Testis (tissue), 3 donors: Measurements from ENCODE around the gene CDK2AP2. TPM values are rescaled to one million over a fixed set of nuclear protein-coding genes. Genes with fewer than 3 reads are reported as not detected.

Experiments
- DNase-seq: peaks from one replicate; pipeline ENCODE4 v3.0.0-alpha.2; 2019
- H3K27ac ChIP-seq, 2 donors: fragments of 200-600 bp; sonication (generic); one replicate each; pipeline ENCODE4 v1.5.1; 2019
- H3K27me3 ChIP-seq: fragments of 200-600 bp; sonication (generic); one replicate; pipeline ENCODE4 v1.5.1; 2019
- H3K36me3 ChIP-seq: fragments of 200-600 bp; sonication (generic); one replicate; pipeline ENCODE4 v1.5.1; 2017; ENCODE audit warnings: low read depth; ENCODE audit errors: missing control alignments
- H3K4me1 ChIP-seq: fragments of 200-600 bp; sonication (generic); one replicate; pipeline ENCODE4 v1.5.1; 2019
- H3K4me3 ChIP-seq, 2 donors: fragments of 200-600 bp; sonication (generic); one replicate each; pipeline ENCODE4 v1.5.1; 2017 to 2019
- H3K9me3 ChIP-seq: fragments of 200-600 bp; sonication (generic); one replicate; pipeline ENCODE4 v1.5.1; 2017
- CTCF ChIP-seq, 3 experiments: fragments of 450-650 bp in 2 of 3; fragments of 200-600 bp in 1 of 3; sonication (generic) in 1 of 3; IDR thresholded peaks; one replicate each; pipeline ENCODE4 v1.5.1; 2016 to 2019; ENCODE audit warnings: antibody characterized with exemption in 3 of 3, mild to moderate bottlenecking in 2 of 3, moderate library complexity in 1 of 3
- POLR2A ChIP-seq: fragments of 450-650 bp; IDR thresholded peaks from one replicate; pipeline ENCODE4 v1.6.1; 2017; ENCODE audit warnings: antibody characterized with exemption, mild to moderate bottlenecking, moderate library complexity
- WGBS, 2 donors: methylation state at CpG; one replicate each; pipeline ENCODE4 v1.1.5; 2018; 5-methylcytosine and 5-hydroxymethylcytosine counted together
- intact Hi-C: fragments of 100-400 bp; cut with DNase I; formaldehyde crosslinking; loops from one replicate; pipeline ENCODE4 v1.15.1; 2023; ENCODE audit warnings: low total_unique reads
- polyA plus RNA-seq: library from polyadenylated mRNA; stranded (reverse); fragments of 350-450 nt; fragmentation: Illumina TruSeq; extraction: RNeasy Lipid Tissue Mini Kit (QIAGEN cat#74804); gene quantifications from one replicate; pipeline ENCODE4 v1.2.3, GENCODE V29; 2014; ENCODE audit warnings: low read depth, low replicate concordance; ENCODE audit not compliant: insufficient read depth
- total RNA-seq, 2 donors: library from RNA; depleted of rRNA; stranded (reverse); fragments of >200 nt; gene quantifications; one replicate each; pipeline ENCODE4 v1.2.3, GENCODE V29; 2016

Gene CDK2AP2
- total and polyA plus RNA-seq, 3 donors from 2014 or later: 20.9 to 38.0 (median 26.4) TPM

GRCh38 chr11:67524480-67524808, 16.5 kb upstream of the CDK2AP2 start:
- no peak for DNase-seq
- Histone ChIP-seq H3K9me3 (no peaks in the 10 kb centered on the region), H3K4me1 (no peaks in the 10 kb centered on the region), H3K36me3 (no peaks in the 10 kb centered on the region), H3K27me3 (no peaks in the 10 kb centered on the region), H3K27ac (no peak overlapping the region), H3K4me3 (no peak overlapping the region)
- intact Hi-C loops: no loop called here
- WGBS, 2 donors: 80 to 83% methylated on average over 9 of the region's 9 CpGs
- TF ChIP-seq CTCF (IDR thresholded peaks at IDR 0.05) (no peak), POLR2A (no peak)

GRCh38 chr11:67523556-67524479, 15.9 kb upstream of the CDK2AP2 start:
- Histone ChIP-seq H3K27me3 (no peaks in the 10 kb centered on the region), H3K4me3 (no peak overlapping the region), H3K4me1 (no peaks in the 10 kb centered on the region), H3K36me3 (no peaks in the 10 kb centered on the region), H3K9me3 (no peaks in the 10 kb centered on the region), H3K27ac (no peak overlapping the region)
- no peak for TF ChIP-seq POLR2A
- no peak for TF ChIP-seq CTCF (IDR thresholded peaks at IDR 0.05)
- DNase-seq: no peak
- WGBS, 2 donors: 86 to 91% methylated on average over 11 to 24 of the region's 25 CpGs
- intact Hi-C loops: no loop called here

GRCh38 chr11:67522844-67523555, 15.0 kb upstream of the CDK2AP2 start, which contains the start of gene CABP2:
TSS of gene CABP2 (minus strand) at chr11:67523446. CDS start at chr11:67523326, 120 bp downstream.
- 82 to 89% methylated on average over 7 to 23 of the region's 23 CpGs for WGBS, 2 donors
- TF ChIP-seq POLR2A (no peak), CTCF (IDR thresholded peaks at IDR 0.05) (no peak)

GRCh38 chr11:67522338-67522737, 14.4 kb upstream of the CDK2AP2 start:
- TF ChIP-seq CTCF (IDR thresholded peaks at IDR 0.05): no peak
- no peak for TF ChIP-seq POLR2A
- Histone ChIP-seq H3K36me3 (no peaks in the 10 kb centered on the region), H3K27me3 (no peaks in the 10 kb centered on the region), H3K4me1 (no peaks in the 10 kb centered on the region), H3K4me3 (no peak overlapping the region), H3K27ac (no peak overlapping the region), H3K9me3 (no peaks in the 10 kb centered on the region)
- intact Hi-C loops: no loop called here
- 87 to 93% methylated on average over 8 to 15 of the region's 15 CpGs for WGBS, 2 donors
- no peak for DNase-seq

More at GRCh38 chr11:67522844-67523555, 15.0 kb upstream of the CDK2AP2 start, which contains the start of gene CABP2:
- Histone ChIP-seq H3K9me3 (no peaks in the 10 kb centered on the region), H3K4me1 (no peaks in the 10 kb centered on the region), H3K36me3 (no peaks in the 10 kb centered on the region), H3K27ac (no peak within 1 kb of the TSS), H3K4me3 (no peak within 1 kb of the TSS), H3K27me3 (no peaks in the 10 kb centered on the region)
- DNase-seq: no peak
- intact Hi-C loops: no loop called here
